A172 (cell line): Measurements from ENCODE around the gene PRKAB1. TPM values are rescaled to one million over a fixed set of nuclear protein-coding genes. Genes with fewer than 3 reads are reported as not detected.
"Not testable (repeated sequence)": the region's sequence is repeated elsewhere in the genome, so short reads cannot be mapped to it uniquely, and the experiment has no call there.

ENCODE experiments used
- DNase-seq: peaks from one replicate; pipeline ENCODE4 v3.0.0-alpha.2; 2015; ENCODE audit warnings: low spot score
- total RNA-seq: library from RNA; depleted of rRNA; stranded (reverse); fragments of >200 nt; shearing (Covaris generic); gene quantifications from 2 replicates; pipeline ENCODE4 v1.2.3, GENCODE V29; 2014; rRNA removed

PRKAB1 gene
- 5.4 and 9.2 TPM in 2 replicates for total RNA-seq

- peak; percentile 93 for DNase-seq
Measured at GRCh38 chr12:119667577-119668323, at the start of gene PRKAB1. PRKAB1 (plus strand) TSS chr12:119668133; CDS start chr12:119668245, 112 bp downstream.

GRCh38 chr12:119618328-119618896, 49.5 kb upstream of the PRKAB1 start:
- not testable (repeated sequence) for DNase-seq

DNA sequence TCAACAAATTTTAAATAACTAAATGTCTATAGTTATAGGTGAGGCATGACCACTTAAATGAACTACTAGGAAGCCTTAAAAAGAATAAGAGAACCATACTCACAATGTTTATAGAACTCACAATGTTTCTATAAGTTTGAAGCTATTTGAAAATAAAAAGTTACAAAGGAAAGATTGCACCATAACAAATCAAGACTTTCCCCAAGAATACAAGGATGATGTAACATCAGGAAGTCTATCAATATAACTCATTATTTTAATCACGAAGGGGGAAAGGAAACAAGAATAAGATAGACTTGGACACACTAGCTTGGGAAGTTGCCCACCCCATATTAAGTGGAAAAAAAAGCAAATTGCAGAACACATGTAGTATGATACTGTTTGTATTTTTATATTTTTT, 47.4 kb upstream of the PRKAB1 start:
- no peak for DNase-seq

GRCh38 chr12:119621878-119622277, 46.1 kb upstream of the PRKAB1 start:
- DNase-seq = peak; percentile 21

DNA sequence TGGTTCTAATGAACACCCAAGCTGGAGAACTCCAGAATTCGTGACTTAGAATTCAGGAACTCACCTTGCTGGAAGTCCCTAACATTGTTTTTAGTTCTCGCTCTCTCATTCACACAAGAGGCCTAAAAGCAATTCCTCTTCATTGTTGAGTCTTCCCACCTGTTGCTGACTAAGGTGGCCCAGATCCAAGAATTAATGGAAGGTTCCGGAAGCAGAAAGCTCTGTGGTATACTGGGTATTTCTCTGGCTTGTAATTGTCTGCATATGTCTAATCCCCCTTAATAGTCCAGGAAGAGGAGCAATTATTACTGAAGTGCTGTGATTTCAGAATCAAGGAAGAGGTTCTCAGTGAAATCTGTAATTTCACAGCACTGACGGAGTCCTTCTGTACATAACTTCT, 43.0 kb upstream of the PRKAB1 start:
- DNase-seq = peak; percentile 31

- DNase-seq = no peak
Measured at GRCh38 chr12:119627019-119627643, 40.8 kb upstream of the PRKAB1 start.

DNA sequence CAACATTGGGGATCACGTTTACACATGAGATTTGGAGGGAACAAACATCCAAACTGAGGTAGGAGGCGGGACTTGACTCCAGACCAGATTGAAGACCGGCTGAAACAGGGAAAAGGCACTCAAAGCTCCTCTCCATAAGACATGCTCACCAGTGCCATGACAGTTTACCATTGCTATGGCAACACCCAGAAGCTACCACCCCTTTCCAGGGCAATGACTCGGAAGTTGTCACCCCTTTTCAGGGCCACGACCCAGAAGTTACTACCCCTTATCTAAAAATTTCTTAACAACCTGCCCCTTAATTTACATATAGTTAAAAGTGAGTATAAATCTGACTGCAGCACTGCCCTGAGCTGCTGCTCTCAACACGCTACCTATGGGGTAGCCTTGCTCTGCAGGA, 40.2 kb upstream of the PRKAB1 start:
- DNase-seq = no peak

DNA sequence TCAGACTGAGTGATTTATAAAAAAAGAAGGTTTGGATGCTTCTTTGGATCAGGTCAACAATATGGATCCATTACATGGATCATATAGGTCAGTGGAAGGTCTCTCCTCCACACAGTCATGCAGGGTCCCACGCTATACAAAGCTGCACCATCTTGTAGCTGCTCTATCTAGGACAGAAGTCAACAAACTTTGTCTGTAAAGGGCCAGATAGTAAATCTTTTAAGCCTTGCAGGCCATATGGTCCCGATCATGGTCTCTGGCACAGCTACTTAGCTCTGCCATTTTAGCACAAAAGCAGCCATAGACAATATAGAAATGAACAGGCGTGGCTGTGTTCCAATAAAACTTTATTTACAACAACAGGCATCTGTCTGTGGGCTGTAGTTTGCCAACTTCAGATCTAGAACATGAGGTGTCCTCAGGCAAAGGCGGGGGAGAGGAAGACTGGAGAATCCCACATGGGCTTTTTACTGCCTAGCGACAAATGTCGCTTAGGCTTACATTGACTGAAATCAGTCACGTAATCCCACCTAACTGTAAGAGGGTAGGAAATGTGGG, 37.6 kb upstream of the PRKAB1 start:
- DNase-seq = no peak

- DNase-seq = no peak
Measured at GRCh38 chr12:119630962-119631550, 36.9 kb upstream of the PRKAB1 start.

DNA sequence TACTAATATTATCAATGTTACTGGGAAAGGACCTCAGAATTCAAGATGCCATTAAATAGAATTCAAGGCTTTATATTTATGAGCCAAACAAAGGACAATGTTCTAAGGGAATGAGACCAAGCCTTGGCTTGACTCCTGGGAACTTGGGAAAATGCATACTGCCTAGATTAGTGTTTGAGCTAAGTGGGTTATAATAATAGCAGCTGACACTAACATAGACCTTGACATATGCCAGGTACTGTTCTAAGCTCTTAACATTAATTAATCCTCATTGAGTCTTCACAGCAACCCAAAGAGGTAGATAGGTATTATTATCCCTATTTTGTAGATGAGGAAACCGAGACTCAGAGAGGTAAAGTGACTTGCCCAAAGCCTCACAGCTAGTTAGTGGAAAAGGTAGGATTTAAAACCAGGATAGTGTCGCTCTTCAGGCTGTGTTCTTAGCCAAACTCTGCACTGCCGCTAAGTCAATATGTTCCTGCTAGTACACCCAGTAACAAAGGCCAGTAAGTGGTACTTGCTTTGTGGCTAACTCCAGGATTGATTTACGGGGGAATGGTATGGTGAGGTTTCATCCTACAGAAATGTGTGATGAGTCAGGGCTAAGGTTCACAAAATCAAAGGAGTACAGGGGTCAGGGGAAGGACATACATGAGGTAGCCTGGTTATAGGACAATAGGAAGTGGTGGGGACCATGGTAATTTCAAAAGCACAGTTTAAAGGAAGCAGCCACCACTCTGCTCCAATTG, 35.8 kb upstream of the PRKAB1 start:
- DNase-seq = peak; percentile 47

DNA sequence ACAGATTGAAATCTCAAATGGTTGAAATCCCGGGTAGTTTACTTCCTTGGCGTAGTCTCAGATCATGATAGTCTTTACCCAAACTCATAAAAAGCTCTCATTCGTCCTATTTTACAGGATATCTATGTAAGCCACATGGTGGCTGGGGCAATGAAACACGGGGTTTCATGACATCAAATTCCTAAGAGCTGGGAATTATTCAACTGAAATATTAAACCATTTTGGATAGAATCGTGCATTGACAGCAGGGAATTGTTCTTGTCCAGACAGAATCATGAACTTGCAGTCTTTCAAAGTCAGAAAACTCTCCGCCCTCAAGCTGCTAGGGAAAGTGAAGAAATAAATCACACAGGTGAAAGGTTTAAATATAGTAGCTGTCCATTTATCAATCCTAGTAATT, 33.2 kb upstream of the PRKAB1 start:
- DNase-seq = no peak

- DNase-seq = no peak
Measured at GRCh38 chr12:119642986-119643385, 24.9 kb upstream of the PRKAB1 start.

GRCh38 chr12:119644930-119645329, 23.0 kb upstream of the PRKAB1 start:
- no peak for DNase-seq

DNA sequence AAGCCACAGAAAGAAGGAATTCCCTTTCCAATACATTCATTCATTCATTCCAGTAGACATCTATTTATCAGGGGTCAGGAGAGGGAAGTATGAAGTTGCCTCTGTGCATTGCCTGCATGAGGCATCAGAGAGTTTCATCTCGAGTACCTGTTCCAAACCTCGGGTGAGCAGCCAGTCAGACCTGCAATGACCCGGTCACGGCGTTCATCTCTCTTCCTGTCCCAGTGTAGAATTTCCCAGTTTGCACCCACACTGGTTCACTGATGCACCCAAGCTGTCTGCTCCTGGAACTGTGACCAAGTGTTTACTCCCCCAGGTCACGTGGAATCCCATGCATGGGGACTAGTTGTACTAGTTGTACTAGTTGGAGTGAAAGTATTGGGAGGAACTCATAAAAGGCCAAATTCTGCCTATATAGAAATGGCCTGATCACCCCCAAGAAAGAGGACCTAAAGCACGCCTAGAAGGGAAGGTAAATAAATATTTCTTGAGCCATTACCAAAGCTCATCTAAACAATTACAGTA, 22.3 kb upstream of the PRKAB1 start:
- no peak for DNase-seq

GRCh38 chr12:119649202-119649808, 18.6 kb upstream of the PRKAB1 start:
- no peak for DNase-seq

DNA sequence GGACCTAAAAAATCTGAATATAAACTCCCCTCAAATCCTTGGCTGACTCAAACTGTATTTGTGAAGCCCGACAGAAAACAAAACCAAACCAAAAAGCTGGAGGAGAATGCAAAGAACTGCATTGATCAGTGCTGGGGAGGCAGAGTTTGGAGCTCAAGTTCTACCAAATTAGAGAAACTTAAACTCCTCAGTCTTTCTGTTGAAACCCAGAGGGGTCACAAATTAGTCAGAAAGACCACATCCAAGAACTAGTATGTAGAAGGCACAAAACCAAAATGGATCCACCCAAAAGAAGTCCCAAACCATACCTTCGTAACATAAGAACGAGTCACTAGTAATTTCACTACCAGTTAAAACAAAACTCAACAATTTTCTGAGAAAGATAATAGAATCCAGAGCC, 15.3 kb upstream of the PRKAB1 start:
- no peak for DNase-seq

DNA sequence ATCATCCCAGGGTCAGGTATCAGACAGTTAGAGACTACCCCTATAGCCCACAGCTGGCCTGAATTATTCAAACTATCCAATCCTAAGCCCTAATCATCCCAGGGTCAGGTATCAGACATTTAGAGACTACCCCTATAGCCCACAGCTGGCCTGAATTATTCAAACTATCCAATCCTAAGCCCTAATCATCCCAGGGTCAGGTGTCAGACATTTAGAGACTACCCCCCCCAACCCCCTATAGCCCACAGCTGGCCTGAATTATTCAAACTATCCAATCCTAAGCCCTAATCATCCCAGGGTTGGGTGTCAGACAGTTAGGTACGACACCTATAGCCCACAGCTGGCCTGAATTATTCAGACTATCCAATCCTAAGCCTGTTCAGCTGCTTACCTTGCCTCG, 10.9 kb upstream of the PRKAB1 start:
- not testable (repeated sequence) for DNase-seq

DNA sequence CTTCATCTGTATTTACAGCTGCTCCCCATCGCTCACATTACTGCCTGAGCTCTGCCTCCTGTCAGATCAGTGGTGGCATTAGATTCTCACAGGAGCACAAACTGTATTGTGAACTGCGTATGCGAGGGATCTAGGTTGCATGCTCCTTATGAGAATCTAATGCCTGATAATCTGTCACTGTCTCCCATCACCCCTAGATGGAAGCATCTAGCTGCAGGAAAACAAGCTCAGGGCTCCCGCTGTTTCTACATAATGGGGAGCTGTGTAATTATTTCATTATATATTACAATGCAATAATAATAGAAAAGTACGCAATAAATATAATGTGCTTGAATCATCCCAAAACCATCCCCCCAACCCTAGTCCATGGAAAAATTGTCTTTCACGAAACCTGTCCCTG, 9.8 kb upstream of the PRKAB1 start:
- not testable (repeated sequence) for DNase-seq

GRCh38 chr12:119659289-119659897, 8.5 kb upstream of the PRKAB1 start:
- DNase-seq = no peak

GRCh38 chr12:119660076-119660475, 7.9 kb upstream of the PRKAB1 start:
- no peak for DNase-seq

GRCh38 chr12:119661882-119662281, 6.1 kb upstream of the PRKAB1 start:
- DNase-seq = no peak
